ENCODE data around the gene MYH4.

The MYH4 gene

GRCh38 chr17:10469459-10469858, at the start of gene MYH4:
MYH4 (minus strand) TSS chr17:10469559; CDS start chr17:10466745, 2,814 bp downstream.
- DNase-seq, result no peak

GRCh38 chr17:10518271-10519037, 49.1 kb upstream of the MYH4 start, which contains the start of gene MYH1:
MYH1 (minus strand) TSS chr17:10518542; CDS start chr17:10516642, 1,900 bp downstream.
- no peak for DNase-seq

GRCh38 chr17:10516638-10517037, 47.3 kb upstream of the MYH4 start:
- no peak for DNase-seq

GRCh38 chr17:10516065-10516464, 46.7 kb upstream of the MYH4 start:
- DNase-seq, result no peak

GRCh38 chr17:10513299-10514067, 44.1 kb upstream of the MYH4 start:
- DNase-seq, result no peak

- DNase-seq, result no peak
Observed at GRCh38 chr17:10512856-10513255, 43.5 kb upstream of the MYH4 start.

GRCh38 chr17:10499950-10500349, 30.6 kb upstream of the MYH4 start:
- no peak for DNase-seq

- DNase-seq, result no peak
Observed at GRCh38 chr17:10492004-10492403, 22.6 kb upstream of the MYH4 start.

- DNase-seq, result no peak
Observed at GRCh38 chr17:10482252-10482651, 12.9 kb upstream of the MYH4 start.

GRCh38 chr17:10477701-10478100, 8.3 kb upstream of the MYH4 start:
- DNase-seq, result no peak

GRCh38 chr17:10474536-10474935, 5.2 kb upstream of the MYH4 start:
- DNase-seq, result no peak

GRCh38 chr17:10471858-10472257, 2.5 kb upstream of the MYH4 start:
- no peak for DNase-seq

GRCh38 chr17:10463402-10463801, 6.0 kb downstream of the MYH4 start:
- no peak for DNase-seq

GRCh38 chr17:10460062-10460461, 9.3 kb downstream of the MYH4 start:
- DNase-seq, result no peak

- DNase-seq, result no peak
Observed at GRCh38 chr17:10458701-10459100, 10.7 kb downstream of the MYH4 start.

- DNase-seq, result no peak
Observed at GRCh38 chr17:10457952-10458351, 11.4 kb downstream of the MYH4 start.

GRCh38 chr17:10447026-10447931, 22.1 kb downstream of the MYH4 start:
- no peak for DNase-seq

GRCh38 chr17:10439816-10440215, 29.5 kb downstream of the MYH4 start:
- DNase-seq, result no peak

GRCh38 chr17:10435096-10435495, 34.3 kb downstream of the MYH4 start:
- no peak for DNase-seq

GRCh38 chr17:10429421-10430045, 39.8 kb downstream of the MYH4 start:
- DNase-seq, result no peak

- DNase-seq, result no peak
Observed at GRCh38 chr17:10428781-10429180, 40.6 kb downstream of the MYH4 start.

GRCh38 chr17:10421900-10422542, 47.3 kb downstream of the MYH4 start, which contains the start of gene MYH8:
MYH8 (minus strand) TSS chr17:10421950; CDS start chr17:10420227, 1,723 bp downstream.
- no peak for DNase-seq
